DMS114 treated with DMSO at 0.1 percent for 48 hours (cell line): ENCODE results near the gene PRG2.

Experiments
- DNase-seq: peaks from one replicate; lab custom pipeline; 2025; ENCODE audit not compliant: unreplicated experiment; lab: John Stamatoyannopoulos, UW

Gene PRG2

DNA sequence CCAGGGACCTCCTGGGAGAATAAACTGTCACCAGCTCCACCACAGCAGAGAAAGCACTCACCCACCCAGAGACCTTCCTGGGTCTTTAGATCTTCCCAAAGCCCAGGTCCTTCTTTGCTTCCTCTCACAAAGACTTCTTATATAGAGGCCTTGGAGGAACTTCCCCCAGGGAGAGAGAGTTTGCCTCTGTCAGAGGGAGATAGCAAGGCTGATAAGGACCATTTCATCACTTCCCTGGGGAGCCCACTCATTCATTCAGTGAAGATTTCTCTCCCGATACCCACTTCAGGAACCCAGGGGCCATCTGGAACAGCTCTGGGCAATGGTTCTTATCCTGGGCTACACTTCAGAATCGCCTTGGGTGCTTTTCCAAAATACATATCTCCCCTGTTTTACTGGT lies at the start of gene PRG2:
PRG2 (minus strand) TSS at position 116 of the 400 bp plus-strand sequence. CDS start 706 bp downstream, outside the sequence.
- no peak for DNase-seq

DNA sequence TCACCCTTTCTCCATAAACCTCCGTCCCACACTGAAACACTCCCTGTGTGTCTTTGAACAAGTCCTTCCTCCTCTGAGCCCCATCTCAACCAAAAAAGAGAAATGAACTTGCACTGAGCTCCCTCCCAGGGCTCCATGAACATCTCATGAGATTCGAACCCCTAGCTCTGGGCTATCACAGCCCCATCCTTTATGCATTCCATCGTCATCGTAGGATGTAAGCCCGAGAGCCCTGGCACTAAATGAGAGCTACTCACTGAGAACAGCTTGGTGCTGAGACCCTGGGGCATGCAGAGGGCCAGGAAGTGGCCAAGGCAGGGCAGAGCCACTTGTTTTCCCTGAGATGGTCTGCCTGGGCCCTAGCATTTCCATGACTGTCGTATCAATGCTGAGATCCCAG lies 49.3 kb upstream of the PRG2 start:
- DNase-seq: no peak

- no peak for DNase-seq
Observed at GRCh38 chr11:57438345-57439285, 48.2 kb upstream of the PRG2 start.

- no peak for DNase-seq
Observed at GRCh38 chr11:57436031-57436430, 45.6 kb upstream of the PRG2 start.

- no peak for DNase-seq
Observed at GRCh38 chr11:57434640-57435546, 44.4 kb upstream of the PRG2 start.

DNA sequence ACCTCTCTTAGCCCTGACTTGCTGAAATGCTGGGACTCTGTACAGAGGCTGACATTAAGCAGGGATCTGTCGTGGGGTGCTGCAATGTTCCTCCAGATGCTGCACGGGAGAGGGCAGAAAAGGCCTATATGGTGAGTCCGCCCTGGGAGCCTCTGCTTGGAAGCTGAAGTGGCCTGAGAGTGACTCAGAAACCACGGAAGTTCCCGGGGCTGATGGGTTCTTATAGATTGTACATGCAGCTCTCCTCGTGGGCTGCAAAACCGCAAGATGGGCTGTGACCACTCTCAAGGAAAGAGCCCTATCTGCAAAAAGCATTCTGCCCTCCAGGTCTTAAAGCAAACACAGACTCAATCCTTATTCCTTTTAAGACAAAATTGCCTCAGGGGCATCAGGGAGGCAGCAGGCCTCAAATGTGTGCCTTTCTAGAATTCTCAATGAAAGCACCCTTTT lies 42.3 kb upstream of the PRG2 start:
- DNase-seq: no peak

DNA sequence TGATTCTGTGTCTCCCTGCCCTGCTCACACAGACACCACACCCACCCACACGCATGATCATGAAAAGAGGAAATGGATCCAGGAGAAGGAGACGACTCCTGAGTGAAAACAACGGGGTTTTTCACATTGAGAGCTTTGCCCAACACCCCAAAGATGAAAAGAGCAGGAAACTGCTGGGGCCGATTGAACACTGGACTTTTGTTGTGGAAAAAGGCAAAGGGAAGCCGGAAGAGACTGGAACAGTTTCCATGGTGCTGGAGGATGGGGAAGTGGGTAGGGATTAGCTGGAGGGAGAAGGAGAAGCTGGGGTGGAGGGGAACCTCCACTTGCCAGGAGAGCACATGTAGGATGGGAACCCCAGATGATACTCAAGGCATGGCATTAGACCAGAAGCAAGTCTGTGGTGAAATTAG lies 41.7 kb upstream of the PRG2 start:
- DNase-seq: no peak

DNA sequence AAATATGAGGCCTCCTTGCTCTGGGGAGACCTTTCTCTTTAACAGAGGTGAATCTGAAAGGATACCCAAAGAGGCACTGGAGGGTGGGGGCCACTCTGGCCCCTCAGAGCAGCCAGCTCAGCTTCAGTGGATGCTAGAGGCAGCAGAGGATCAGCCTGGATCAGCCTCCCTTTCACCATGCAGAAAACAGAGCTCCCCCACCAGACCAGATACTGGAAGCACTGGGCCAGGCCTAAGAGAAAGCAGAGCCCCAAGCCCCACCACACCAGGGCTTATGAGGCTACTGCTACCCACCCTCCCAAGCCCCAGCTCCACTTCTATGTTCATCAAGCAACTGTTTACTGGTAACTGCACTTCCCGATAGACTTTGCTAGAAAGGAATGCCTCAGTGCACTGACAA lies 40.5 kb upstream of the PRG2 start:
- DNase-seq: no peak

- DNase-seq: no peak
Observed at GRCh38 chr11:57429946-57430345, 39.5 kb upstream of the PRG2 start.

DNA sequence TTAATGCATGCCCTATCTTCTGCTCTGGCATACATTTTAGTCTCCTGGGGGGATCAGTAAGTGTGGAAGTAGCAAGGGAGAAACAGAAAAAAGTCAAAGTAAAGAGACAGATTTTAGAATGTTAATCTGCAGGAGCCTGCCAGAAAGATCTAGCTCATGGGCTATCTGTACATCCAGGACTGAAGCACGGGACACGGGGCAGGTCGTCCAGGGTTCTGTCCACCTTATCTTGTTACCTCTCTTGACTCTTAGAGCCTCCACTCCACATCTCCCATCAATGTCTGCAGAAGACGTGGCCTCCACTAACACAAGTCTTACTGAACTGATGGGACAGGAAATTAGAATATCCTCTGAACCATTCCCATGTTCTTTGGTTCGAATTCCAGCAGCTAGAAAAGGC lies 38.2 kb upstream of the PRG2 start:
- DNase-seq: no peak

DNA sequence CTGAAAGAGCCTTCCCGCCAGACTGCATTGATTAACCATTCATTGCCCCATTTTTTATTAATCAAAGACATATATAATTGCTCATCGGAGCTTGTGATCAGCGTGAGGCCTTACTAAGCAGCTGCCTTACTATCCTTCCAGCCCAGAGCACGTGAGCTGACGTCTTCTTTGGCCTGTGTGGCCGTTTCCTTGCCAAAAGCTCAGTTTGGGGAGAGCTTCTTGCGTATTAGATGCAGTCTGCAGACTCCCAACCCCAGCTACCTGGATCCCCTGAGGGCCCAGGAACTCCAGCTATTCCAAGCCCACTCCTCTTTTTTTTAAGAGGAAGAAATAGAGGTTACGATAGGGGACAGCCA lies 37.3 kb upstream of the PRG2 start:
- no peak for DNase-seq

- DNase-seq: no peak
Observed at GRCh38 chr11:57426929-57427726, 36.7 kb upstream of the PRG2 start, which contains the start of gene SLC43A3. TSS of gene SLC43A3 (minus strand) at chr11:57427121. CDS start at chr11:57426172, 949 bp downstream.

DNA sequence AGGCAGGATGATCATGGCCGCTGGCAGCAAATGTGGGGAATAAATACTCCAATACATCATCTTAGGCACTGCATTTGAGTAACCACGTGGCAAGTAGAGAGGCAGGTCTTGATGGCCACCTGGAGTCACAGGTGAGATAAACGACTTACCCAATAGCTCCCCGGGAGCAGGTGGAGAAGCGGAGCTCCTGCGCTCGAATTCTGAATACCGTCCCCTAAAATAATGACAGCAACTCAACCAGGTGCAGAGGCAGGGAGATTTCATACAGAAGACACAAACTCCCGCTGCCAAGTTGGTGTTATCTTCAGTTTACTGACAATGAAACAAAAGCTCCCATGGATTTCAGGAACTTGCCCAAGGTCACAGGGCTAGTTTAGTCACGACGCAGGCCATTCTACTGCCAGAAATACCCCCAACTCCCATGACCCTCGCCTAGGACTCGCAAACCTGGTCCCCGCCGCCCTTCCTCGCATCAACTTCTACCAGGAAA lies 36.0 kb upstream of the PRG2 start:
- no peak for DNase-seq

- no peak for DNase-seq
Observed at GRCh38 chr11:57425565-57426438, 35.4 kb upstream of the PRG2 start.

GRCh38 chr11:57424792-57425564 lies 34.5 kb upstream of the PRG2 start:
- no peak for DNase-seq

DNA sequence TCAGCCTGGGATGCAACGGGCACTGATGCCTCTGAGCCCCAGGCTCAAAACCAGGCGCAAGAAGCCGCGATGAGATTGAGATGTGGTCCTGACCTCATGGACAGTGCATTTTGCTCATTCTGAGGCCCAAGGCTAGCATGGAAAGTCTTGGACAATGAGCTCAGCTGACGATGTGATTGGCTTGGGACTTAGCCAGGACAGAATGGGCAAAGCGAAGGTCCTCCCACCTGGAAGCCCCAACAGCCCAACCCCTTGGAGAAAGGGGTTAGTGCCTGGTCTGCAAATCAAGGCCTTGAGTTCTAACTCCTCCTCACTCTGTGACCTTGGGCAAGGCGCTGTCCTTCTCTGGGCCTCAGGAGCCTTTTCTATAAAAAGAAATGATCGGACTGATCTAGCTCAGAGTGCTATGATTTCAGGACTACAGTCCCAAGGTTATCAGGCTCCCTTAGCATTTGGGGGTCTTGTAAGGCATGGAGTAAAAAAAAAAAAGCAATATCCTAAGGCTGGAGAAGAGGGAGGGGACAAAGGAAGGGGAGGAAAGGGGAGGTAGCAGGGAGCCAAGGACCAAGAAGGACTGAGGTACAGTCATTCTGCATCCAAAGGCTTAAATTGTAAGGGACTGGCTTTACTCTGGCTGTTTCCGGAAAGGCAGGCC lies 33.8 kb upstream of the PRG2 start:
- no peak for DNase-seq

- no peak for DNase-seq
Observed at GRCh38 chr11:57422669-57423068, 32.2 kb upstream of the PRG2 start.

GRCh38 chr11:57421805-57422204 lies 31.4 kb upstream of the PRG2 start:
- DNase-seq: no peak
